ENCODE data around the gene ZBTB47.

Gene ZBTB47

GRCh38 chr3:42684632-42685362, 31.3 kb downstream of the ZBTB47 start:
- DNase-seq (ENCODE audit: low spot score): no peak

GRCh38 chr3:42685363-42685881, 31.9 kb downstream of the ZBTB47 start, which contains the start of gene KLHL40:
TSS of gene KLHL40 (plus strand) at chr3:42685537. CDS start at chr3:42685619, 82 bp downstream.
- FAIRE-seq (no peak), DNase-seq (ENCODE audit: low spot score) (no peak)

More at GRCh38 chr3:42684632-42685362, 31.3 kb downstream of the ZBTB47 start:
- no peak for FAIRE-seq

GRCh38 chr3:42685891-42686820, 32.7 kb downstream of the ZBTB47 start:
- no peak for FAIRE-seq
- DNase-seq (ENCODE audit: low spot score): no peak

- FAIRE-seq (no peak), DNase-seq (ENCODE audit: low spot score) (no peak)
Measured at GRCh38 chr3:42686832-42687650, 33.5 kb downstream of the ZBTB47 start.

- no peak for FAIRE-seq
- no peak for DNase-seq (ENCODE audit: low spot score)
Measured at GRCh38 chr3:42688016-42688415, 34.5 kb downstream of the ZBTB47 start.

GRCh38 chr3:42688487-42689420, 35.3 kb downstream of the ZBTB47 start:
- no peak for DNase-seq (ENCODE audit: low spot score)
- FAIRE-seq: no peak

GRCh38 chr3:42689421-42690014, 36.0 kb downstream of the ZBTB47 start:
- DNase-seq (ENCODE audit: low spot score): no peak
- no peak for FAIRE-seq

- DNase-seq (ENCODE audit: low spot score) (no peak), FAIRE-seq (no peak)
Measured at GRCh38 chr3:42690191-42690590, 36.7 kb downstream of the ZBTB47 start.

GRCh38 chr3:42690766-42691680, 37.5 kb downstream of the ZBTB47 start:
- FAIRE-seq (no peak), DNase-seq (ENCODE audit: low spot score) (no peak)

GRCh38 chr3:42691816-42692666, 38.5 kb downstream of the ZBTB47 start:
- DNase-seq (ENCODE audit: low spot score): no peak
- FAIRE-seq: no peak

- DNase-seq (ENCODE audit: low spot score) (no peak), FAIRE-seq (no peak)
Measured at GRCh38 chr3:42692667-42693529, 39.4 kb downstream of the ZBTB47 start.

- no peak for DNase-seq (ENCODE audit: low spot score)
- no peak for FAIRE-seq
Measured at GRCh38 chr3:42693530-42693930, 40.0 kb downstream of the ZBTB47 start.

GRCh38 chr3:42694366-42694765, 40.9 kb downstream of the ZBTB47 start:
- DNase-seq (ENCODE audit: low spot score): no peak
- FAIRE-seq: no peak

GRCh38 chr3:42696356-42697288, 43.1 kb downstream of the ZBTB47 start:
- FAIRE-seq (no peak), DNase-seq (ENCODE audit: low spot score) (no peak)

- FAIRE-seq (no peak), DNase-seq (ENCODE audit: low spot score) (no peak)
Measured at GRCh38 chr3:42697289-42698051, 44.0 kb downstream of the ZBTB47 start.
